Suprapubic skin (tissue), 4 donors: ENCODE measurements around the gene OCIAD1. TPM values are rescaled to one million over a fixed set of nuclear protein-coding genes. Genes with fewer than 3 reads are reported as not detected.
"Not testable (repeated sequence)": the region's sequence is repeated elsewhere in the genome, so short reads cannot be mapped to it uniquely, and the experiment has no call there.

ENCODE experiments used
- DNase-seq, 2 donors: peaks; one replicate each; pipeline ENCODE4 v3.0.0-alpha.2; 2019; ENCODE audit warnings: low spot score in 2 of 2
- H3K27ac ChIP-seq: fragments of 200-600 bp; sonication (generic); one replicate; pipeline ENCODE4 v1.5.1; 2019
- H3K27me3 ChIP-seq: fragments of 200-600 bp; sonication (generic); one replicate; pipeline ENCODE4 v1.5.1; 2019
- H3K36me3 ChIP-seq: fragments of 200-600 bp; sonication (generic); one replicate; pipeline ENCODE4 v1.5.1; 2019
- H3K4me1 ChIP-seq: fragments of 200-600 bp; sonication (generic); one replicate; pipeline ENCODE4 v1.5.1; 2019
- H3K4me3 ChIP-seq: fragments of 200-600 bp; sonication (generic); one replicate; pipeline ENCODE4 v1.5.1; 2019; ENCODE audit warnings: mild to moderate bottlenecking
- H3K9me3 ChIP-seq: fragments of 200-600 bp; sonication (generic); one replicate; pipeline ENCODE4 v1.5.1; 2019
- EP300 ChIP-seq: sonication (generic); formaldehyde crosslinking; IDR thresholded peaks from one replicate; pipeline ENCODE4 v1.6.1; 2017; ENCODE audit warnings: antibody characterized with exemption
- POLR2A ChIP-seq, 2 donors: fragments of 450-650 bp; IDR thresholded peaks; one replicate each; pipeline ENCODE4 v1.6.1; 2017; ENCODE audit warnings: antibody characterized with exemption in 2 of 2, mild to moderate bottlenecking in 2 of 2, moderate library complexity in 2 of 2
- POLR2AphosphoS5 ChIP-seq, 3 donors: sonication (generic); formaldehyde crosslinking; IDR thresholded peaks; one replicate each; pipeline ENCODE4 v1.6.1; 2017; ENCODE audit warnings: antibody characterized with exemption in 3 of 3
- WGBS: methylation state at CpG from one replicate; pipeline ENCODE4 v1.1.5; 2018; 5-methylcytosine and 5-hydroxymethylcytosine counted together
- total RNA-seq, 4 donors: library from RNA; depleted of rRNA; stranded (reverse); fragments of >200 nt; gene quantifications; one replicate each; pipeline ENCODE4 v1.1.0, GENCODE V29; 2016
- TF ChIP-seq, protein P1 (sequence below), 2 donors: fragments of 200-600 bp in 1 of 2; fragments of 450-650 bp in 1 of 2; sonication (generic) in 1 of 2; IDR thresholded peaks; one replicate each; pipeline ENCODE4 v1.5.1; 2016 to 2019; ENCODE audit warnings: antibody characterized with exemption in 2 of 2, mild to moderate bottlenecking in 1 of 2, moderate library complexity in 1 of 2

Gene OCIAD1
- total RNA-seq, 4 donors from 2014 or later, result 86.2 to 104 (median 92.9) TPM

DNA sequence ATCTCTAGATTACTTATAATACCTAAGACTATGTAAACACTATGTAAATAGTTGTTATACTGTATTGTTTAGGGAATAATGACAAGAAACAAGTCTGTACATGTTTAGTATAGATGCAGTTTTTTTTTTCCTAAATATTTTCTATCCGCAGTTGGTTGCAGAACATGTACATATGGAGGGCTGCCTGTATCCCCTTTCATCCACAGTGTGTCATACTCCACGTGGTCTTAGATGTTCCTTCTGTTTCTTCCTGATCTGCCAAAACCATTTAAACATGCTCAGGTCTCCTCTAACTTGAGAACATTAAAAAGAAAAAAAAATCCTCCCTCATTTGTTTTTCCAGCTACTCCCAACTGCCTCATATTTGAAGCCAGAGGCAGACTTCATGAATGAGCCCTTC, 14.0 kb downstream of the OCIAD1 start:
- DNase-seq, result no peak
- Histone ChIP-seq H3K4me3 (no peak overlapping the region), H3K9me3 (no peaks in the 10 kb centered on the region), H3K27me3 (no peaks in the 10 kb centered on the region), H3K27ac (no peak overlapping the region), H3K4me1 (no peaks in the 10 kb centered on the region), H3K36me3 (peaks cover 42% of the 10 kb centered on the region)
- WGBS, result 77% methylated on average over 2 of the region's 2 CpGs
- TF ChIP-seq EP300 (no peak), POLR2A (IDR thresholded peaks at IDR 0.05) (no peak), POLR2AphosphoS5 (IDR thresholded peaks at IDR 0.05) (no peak)
- TF ChIP-seq, protein P1, sequence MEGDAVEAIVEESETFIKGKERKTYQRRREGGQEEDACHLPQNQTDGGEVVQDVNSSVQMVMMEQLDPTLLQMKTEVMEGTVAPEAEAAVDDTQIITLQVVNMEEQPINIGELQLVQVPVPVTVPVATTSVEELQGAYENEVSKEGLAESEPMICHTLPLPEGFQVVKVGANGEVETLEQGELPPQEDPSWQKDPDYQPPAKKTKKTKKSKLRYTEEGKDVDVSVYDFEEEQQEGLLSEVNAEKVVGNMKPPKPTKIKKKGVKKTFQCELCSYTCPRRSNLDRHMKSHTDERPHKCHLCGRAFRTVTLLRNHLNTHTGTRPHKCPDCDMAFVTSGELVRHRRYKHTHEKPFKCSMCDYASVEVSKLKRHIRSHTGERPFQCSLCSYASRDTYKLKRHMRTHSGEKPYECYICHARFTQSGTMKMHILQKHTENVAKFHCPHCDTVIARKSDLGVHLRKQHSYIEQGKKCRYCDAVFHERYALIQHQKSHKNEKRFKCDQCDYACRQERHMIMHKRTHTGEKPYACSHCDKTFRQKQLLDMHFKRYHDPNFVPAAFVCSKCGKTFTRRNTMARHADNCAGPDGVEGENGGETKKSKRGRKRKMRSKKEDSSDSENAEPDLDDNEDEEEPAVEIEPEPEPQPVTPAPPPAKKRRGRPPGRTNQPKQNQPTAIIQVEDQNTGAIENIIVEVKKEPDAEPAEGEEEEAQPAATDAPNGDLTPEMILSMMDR (IDR thresholded peaks at IDR 0.05), result no peak

DNA sequence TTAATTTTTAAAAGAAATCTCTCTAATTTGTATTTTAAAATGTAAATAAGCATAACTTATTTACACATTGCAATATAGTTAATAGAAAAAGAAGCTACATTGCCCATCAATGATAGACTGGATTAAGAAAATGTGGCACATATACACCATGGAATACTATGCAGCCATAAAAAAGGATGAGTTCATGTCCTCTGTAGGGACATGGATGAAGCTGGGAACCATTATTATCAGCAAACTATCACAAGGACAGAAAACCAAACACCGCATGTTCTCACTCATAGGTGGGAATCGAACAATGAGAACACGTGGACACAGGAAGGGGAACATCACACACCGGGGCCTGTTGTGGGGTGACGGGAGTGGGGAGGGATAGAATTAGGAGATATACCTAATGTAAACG, 17.9 kb downstream of the OCIAD1 start:
- H3K9me3 ChIP-seq, H3K27ac ChIP-seq, H3K4me3 ChIP-seq, H3K27me3 ChIP-seq, H3K4me1 ChIP-seq, DNase-seq: not testable (repeated sequence)
- whole genome bisulfite sequencing, result 95% methylated on average over 6 of the region's 6 CpGs
- peaks cover 48% of the 10 kb centered on the region for H3K36me3 ChIP-seq

DNA sequence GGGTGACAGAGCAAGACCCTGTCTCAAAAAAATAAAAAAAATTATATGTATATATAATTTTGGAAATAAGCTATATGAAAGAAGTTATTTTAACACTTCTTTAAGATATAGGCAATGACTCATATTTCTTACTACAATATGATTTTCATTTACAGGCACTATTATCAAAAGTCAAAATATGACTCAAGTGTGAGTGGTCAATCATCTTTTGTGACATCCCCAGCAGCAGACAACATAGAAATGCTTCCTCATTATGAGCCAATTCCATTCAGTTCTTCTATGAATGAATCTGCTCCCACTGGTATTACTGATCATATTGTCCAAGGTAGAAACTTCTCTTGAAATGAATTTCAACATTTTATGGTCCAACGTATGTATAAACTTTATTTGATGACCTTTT, 20.8 kb downstream of the OCIAD1 start:
- 84% methylated on average over 1 of the region's 1 CpG for WGBS
- peaks cover 37% of the 10 kb centered on the region for H3K36me3 ChIP-seq

DNA sequence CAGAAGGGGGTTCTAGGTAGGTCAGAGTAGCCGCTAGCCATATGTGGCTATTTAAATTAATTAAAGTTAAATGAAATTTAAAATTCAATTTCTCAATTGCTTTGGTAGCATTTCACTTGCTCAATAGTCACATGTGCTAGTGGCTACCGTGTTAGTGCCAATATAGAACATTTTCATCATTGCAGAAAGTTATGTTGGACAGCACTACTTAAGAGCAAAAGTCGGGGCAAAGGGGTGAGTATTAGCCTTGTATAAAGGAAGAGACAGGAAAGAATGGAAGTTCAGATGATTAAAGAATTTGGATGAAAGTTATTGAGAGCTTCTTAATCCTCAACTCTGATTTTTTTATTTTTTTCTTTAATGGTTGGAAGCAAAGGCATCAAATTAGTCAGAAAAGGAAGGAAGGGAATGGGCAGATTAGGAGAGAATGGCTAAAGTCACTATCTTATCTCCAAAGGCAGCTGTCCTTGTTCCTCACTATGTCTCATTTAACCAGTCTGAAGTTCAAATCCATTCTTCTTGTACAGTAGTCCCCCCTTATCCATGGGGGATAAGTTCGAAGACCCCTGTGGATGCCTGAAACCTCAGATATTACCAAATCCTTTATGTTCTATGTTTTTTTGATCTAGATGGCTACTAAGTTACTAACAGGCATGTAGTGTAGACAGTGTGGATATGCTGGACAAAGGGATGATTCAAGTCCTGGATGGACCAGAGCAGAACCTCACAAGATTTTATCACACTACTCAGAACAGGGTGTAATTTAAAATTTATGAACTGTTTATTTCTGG, 22.9 kb downstream of the OCIAD1 start:
- Histone ChIP-seq H3K27ac (no peak overlapping the region), H3K9me3 (no peaks in the 10 kb centered on the region), H3K4me3 (no peak overlapping the region), H3K27me3 (no peaks in the 10 kb centered on the region), H3K4me1 (no peaks in the 10 kb centered on the region), H3K36me3 (peaks cover 51% of the 10 kb centered on the region)
- no peak for DNase-seq
- TF ChIP-seq EP300 (no peak), POLR2AphosphoS5 (IDR thresholded peaks at IDR 0.05) (no peak), POLR2A (IDR thresholded peaks at IDR 0.05) (no peak)
- TF ChIP-seq, protein P1 (IDR thresholded peaks at IDR 0.05), result no peak
- WGBS, result 91% methylated on average over 4 of the region's 4 CpGs

More for the DNA sequence above, 20.8 kb downstream of the OCIAD1 start:
- no peak for DNase-seq
- no peaks in the 10 kb centered on the region for H3K27me3 ChIP-seq
- H3K27ac ChIP-seq, result no peak overlapping the region
- TF ChIP-seq, protein P1 (IDR thresholded peaks at IDR 0.05), result no peak
- TF ChIP-seq POLR2AphosphoS5 (IDR thresholded peaks at IDR 0.05) (no peak), POLR2A (IDR thresholded peaks at IDR 0.05) (no peak), EP300 (no peak)
- no peaks in the 10 kb centered on the region for H3K9me3 ChIP-seq
- no peaks in the 10 kb centered on the region for H3K4me1 ChIP-seq
- no peak overlapping the region for H3K4me3 ChIP-seq

DNA sequence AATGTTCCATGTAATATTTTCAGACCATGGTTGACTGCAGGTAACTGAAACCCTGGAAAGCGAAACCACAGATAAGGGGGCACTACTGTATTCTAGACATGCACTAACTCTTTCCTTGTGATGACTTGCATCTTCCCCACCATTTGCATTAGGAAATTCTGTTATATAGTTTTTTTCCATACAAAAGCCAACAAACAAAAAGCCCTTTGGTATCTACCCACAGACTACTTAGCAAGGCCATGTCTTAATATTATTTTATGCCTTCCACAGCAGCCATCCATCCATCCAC, 23.5 kb downstream of the OCIAD1 start:
- TF ChIP-seq POLR2A (IDR thresholded peaks at IDR 0.05), result no peak
- TF ChIP-seq, protein P1 (IDR thresholded peaks at IDR 0.05), result no peak
- TF ChIP-seq EP300, result no peak
- TF ChIP-seq POLR2AphosphoS5 (IDR thresholded peaks at IDR 0.05), result no peak
- no peaks in the 10 kb centered on the region for H3K27me3 ChIP-seq
- no peak overlapping the region for H3K4me3 ChIP-seq
- 97% methylated on average over 1 of the region's 1 CpG for WGBS
- H3K27ac ChIP-seq, result no peak overlapping the region
- H3K36me3 ChIP-seq, result peaks cover 46% of the 10 kb centered on the region
- no peaks in the 10 kb centered on the region for H3K4me1 ChIP-seq
- H3K9me3 ChIP-seq, result no peaks in the 10 kb centered on the region
- DNase-seq, result no peak

DNA sequence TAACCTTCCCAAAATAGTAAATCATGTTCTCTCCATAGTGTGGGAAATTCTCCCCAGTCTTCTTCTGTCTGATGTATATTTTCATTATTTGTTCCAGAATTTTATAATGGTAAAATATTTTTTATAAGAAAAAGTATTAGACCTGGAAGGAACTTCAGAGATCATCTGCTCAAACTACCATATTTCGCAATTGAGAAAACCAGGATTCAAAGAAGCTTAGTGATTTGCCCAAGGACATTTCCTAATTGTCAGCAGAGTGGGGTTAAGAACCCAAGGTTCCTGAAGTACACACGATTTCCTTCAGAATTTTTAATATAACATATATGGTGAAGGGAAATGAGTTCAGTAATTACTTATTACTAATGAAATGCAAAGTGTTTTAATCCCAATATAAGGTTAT, 24.1 kb downstream of the OCIAD1 start:
- TF ChIP-seq POLR2A (IDR thresholded peaks at IDR 0.05) (no peak), EP300 (no peak), POLR2AphosphoS5 (IDR thresholded peaks at IDR 0.05) (no peak)
- TF ChIP-seq, protein P1 (IDR thresholded peaks at IDR 0.05), result no peak
- no peak for DNase-seq
- no peaks in the 10 kb centered on the region for H3K27me3 ChIP-seq
- no peaks in the 10 kb centered on the region for H3K9me3 ChIP-seq
- peaks cover 45% of the 10 kb centered on the region for H3K36me3 ChIP-seq
- no peak overlapping the region for H3K27ac ChIP-seq
- H3K4me3 ChIP-seq, result no peak overlapping the region
- no peaks in the 10 kb centered on the region for H3K4me1 ChIP-seq
- WGBS, result 89% methylated on average over 2 of the region's 2 CpGs
